ENCODE data around the gene NAIP. TPM values are rescaled to one million over a fixed set of nuclear protein-coding genes. Genes with fewer than 3 reads are reported as not detected.
"Not testable (repeated sequence)": the region's sequence is repeated elsewhere in the genome, so short reads cannot be mapped to it uniquely, and the experiment has no call there.

NAIP gene
- total and polyA plus RNA-seq, 2 of the 8 experiments (the other 6 are each of a cell fraction or from before 2014, with no cell fraction given): 2.1 to 4.4 TPM

DNA sequence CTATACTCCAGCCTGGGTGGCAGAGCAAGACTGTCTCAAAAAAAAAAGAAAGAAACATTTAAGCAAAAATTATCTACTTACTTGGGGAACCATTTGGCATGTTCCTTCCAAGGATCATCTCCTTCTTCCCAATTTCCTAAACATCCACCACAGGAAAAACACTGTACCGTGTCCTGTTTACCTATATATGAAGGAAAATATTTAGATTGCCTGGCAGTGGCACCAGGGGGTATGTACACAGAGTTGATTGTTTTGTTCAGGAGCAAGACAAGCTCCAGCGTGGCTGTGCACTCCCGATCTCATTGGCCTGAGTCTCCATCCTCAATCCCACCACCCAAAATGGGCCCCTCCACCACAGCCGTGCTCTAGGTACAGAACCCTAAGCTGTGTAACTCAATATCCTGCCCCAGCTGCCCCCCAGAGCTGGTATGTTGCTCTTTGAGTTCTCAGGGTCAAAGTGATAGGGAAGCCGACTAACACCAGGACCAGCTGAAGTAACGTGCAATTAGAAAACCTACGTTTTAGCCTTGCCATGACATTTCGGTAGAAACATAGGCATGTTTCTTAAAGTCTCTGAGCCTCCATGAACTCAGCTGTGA lies 13.8 kb downstream of the NAIP start (continued):
- no peak for TF ChIP-seq CBX5 (IDR thresholded peaks at IDR 0.05; ENCODE audit: low read depth, low read length)
- TF ChIP-seq, protein P1, sequence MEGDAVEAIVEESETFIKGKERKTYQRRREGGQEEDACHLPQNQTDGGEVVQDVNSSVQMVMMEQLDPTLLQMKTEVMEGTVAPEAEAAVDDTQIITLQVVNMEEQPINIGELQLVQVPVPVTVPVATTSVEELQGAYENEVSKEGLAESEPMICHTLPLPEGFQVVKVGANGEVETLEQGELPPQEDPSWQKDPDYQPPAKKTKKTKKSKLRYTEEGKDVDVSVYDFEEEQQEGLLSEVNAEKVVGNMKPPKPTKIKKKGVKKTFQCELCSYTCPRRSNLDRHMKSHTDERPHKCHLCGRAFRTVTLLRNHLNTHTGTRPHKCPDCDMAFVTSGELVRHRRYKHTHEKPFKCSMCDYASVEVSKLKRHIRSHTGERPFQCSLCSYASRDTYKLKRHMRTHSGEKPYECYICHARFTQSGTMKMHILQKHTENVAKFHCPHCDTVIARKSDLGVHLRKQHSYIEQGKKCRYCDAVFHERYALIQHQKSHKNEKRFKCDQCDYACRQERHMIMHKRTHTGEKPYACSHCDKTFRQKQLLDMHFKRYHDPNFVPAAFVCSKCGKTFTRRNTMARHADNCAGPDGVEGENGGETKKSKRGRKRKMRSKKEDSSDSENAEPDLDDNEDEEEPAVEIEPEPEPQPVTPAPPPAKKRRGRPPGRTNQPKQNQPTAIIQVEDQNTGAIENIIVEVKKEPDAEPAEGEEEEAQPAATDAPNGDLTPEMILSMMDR (IDR thresholded peaks at IDR 0.05; ENCODE audit: control extremely low read depth in 1 of 3, insufficient read depth in 1 of 3, low read depth in 1 of 3, low read length in 3 of 3): no peak
- TF ChIP-seq RFX5 (IDR thresholded peaks at IDR 0.05; ENCODE audit: borderline replicate concordance, low read depth, low read length): no peak
- TF ChIP-seq SP2 (IDR thresholded peaks at IDR 0.05; ENCODE audit: low read length): no peak
- TF ChIP-seq CHD1 (IDR thresholded peaks at IDR 0.05; ENCODE audit: low read depth, low read length): no peak
- TF ChIP-seq SP1 (IDR thresholded peaks at IDR 0.05; ENCODE audit: low read depth, low read length): no peak
- TF ChIP-seq CBX8 (IDR thresholded peaks at IDR 0.05; ENCODE audit: borderline replicate concordance, low read depth, low read length): no peak

DNA sequence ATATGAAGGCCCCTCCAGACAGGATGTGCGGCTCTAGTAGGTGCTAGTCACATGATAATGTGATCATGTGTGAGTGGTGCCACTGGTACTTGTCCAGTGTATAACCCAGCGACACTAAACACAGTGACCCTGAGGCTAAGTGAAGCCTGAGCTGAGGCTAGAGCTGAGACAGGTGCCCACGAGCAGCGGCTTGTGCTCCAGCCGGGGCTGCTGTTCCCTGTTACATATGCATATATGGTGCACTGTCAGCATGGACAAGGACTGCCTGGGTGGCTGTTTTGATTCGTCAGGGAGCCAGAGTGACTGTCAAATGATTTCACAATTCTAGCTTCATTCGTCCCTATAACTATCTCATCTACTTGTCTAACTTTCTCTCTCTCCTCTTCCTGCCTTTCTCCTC lies 18.2 kb downstream of the NAIP start:
- H2BK5ac ChIP-seq (ENCODE audit: low read depth, low read length); H3K18ac ChIP-seq (ENCODE audit: extremely low read depth, low read length); H2AFZ ChIP-seq (ENCODE audit: low read length); H3K27ac ChIP-seq (ENCODE audit: low read depth, low read length); H3K79me1 ChIP-seq (ENCODE audit: low read depth, low read length); H4K5ac ChIP-seq (ENCODE audit: insufficient read length, low read depth, low read length); FAIRE-seq; H3K36me3 ChIP-seq (ENCODE audit: control insufficient read depth in 2 of 4, insufficient read depth in 4 of 4, low read length in 3 of 4); DNase-seq (ENCODE audit: low read depth in 1 of 2, low spot score in 2 of 2); H4K8ac ChIP-seq (ENCODE audit: extremely low read depth, insufficient read depth, low read length); H3K23me2 ChIP-seq (ENCODE audit: low read depth, low read length); H2AK5ac ChIP-seq (ENCODE audit: low read depth, low read length); H3K4ac ChIP-seq (replicated peaks; ENCODE audit: insufficient read length, low read depth, low read length); H2BK20ac ChIP-seq (ENCODE audit: low read length); H2BK12ac ChIP-seq (ENCODE audit: low read depth, low read length); H3K4me1 ChIP-seq (replicated peaks in 1 of 4; ENCODE audit: control insufficient read depth in 3 of 4, insufficient read depth in 4 of 4, low read length in 3 of 4); CTCF ChIA-PET (ENCODE audit: partially characterized antibody); H4K91ac ChIP-seq (replicated peaks; ENCODE audit: insufficient read length, low read length); H3K4me3 ChIP-seq (ENCODE audit: extremely low read depth in 1 of 4, insufficient read depth in 2 of 4, low read depth in 3 of 4, low read length in 4 of 4); H3K4me2 ChIP-seq (ENCODE audit: insufficient read depth in 1 of 2, low read depth in 2 of 2, low read length in 2 of 2); H3K14ac ChIP-seq (ENCODE audit: insufficient read length); H3K9ac ChIP-seq (replicated peaks in 1 of 4; ENCODE audit: extremely low read depth in 1 of 4, low read depth in 3 of 4, low read length in 3 of 4); H3K56ac ChIP-seq (replicated peaks; ENCODE audit: insufficient read length, low read depth, low read length); H2BK15ac ChIP-seq (ENCODE audit: low read length); H3K27me3 ChIP-seq (replicated peaks in 1 of 4; ENCODE audit: control insufficient read depth in 3 of 4, extremely low read depth in 1 of 4, insufficient read depth in 3 of 4, low read length in 3 of 4); POLR2A ChIA-PET (ENCODE audit: partially characterized antibody); H2BK120ac ChIP-seq (replicated peaks; ENCODE audit: low read depth, low read length); H3K79me2 ChIP-seq (ENCODE audit: control insufficient read depth in 1 of 2, insufficient read depth in 2 of 2, low read length in 2 of 2); H3K23ac ChIP-seq (ENCODE audit: insufficient read length); H3K9me3 ChIP-seq (ENCODE audit: insufficient read depth in 2 of 2, low read depth in 1 of 2, low read length in 1 of 2); H4K20me1 ChIP-seq (replicated peaks in 1 of 2; ENCODE audit: control insufficient read depth in 1 of 2, insufficient read depth in 2 of 2, low read length in 2 of 2): not testable (repeated sequence)
- WGBS, 2 experiments (ENCODE audit: extremely low coverage in 1 of 2, insufficient coverage in 1 of 2, insufficient read length in 1 of 2, insufficient replicate concordance in 2 of 2, low coverage in 1 of 2, low lambda C conversion rate in 2 of 2, missing lambda C conversion rate in 1 of 2): 68% methylated on average over 3 of the region's 7 CpGs; no CpG with 5 or more reads in 1 of the 2 experiments

Data from H1 (cell line).